GM19438 (cell line): ENCODE results near the gene GOLGA7B.

ENCODE experiments used
- ATAC-seq: cut with Tn5 transposase; IDR thresholded peaks from one replicate; pipeline ENCODE4 v1.9.1; 2021; ENCODE audit warnings: low read depth; ENCODE audit not compliant: unreplicated experiment

Gene GOLGA7B

GRCh38 chr10:97891497-97892167 is 42.0 kb downstream of the GOLGA7B start:
- no peak for ATAC-seq

- ATAC-seq = no peak
Observed at GRCh38 chr10:97892506-97892905, 42.9 kb downstream of the GOLGA7B start.

GRCh38 chr10:97892939-97893338 is 43.3 kb downstream of the GOLGA7B start:
- ATAC-seq = no peak

GRCh38 chr10:97894092-97894491 is 44.4 kb downstream of the GOLGA7B start:
- no peak for ATAC-seq

GRCh38 chr10:97895084-97895483 is 45.4 kb downstream of the GOLGA7B start:
- no peak for ATAC-seq

- ATAC-seq = no peak
Observed at GRCh38 chr10:97895915-97896314, 46.3 kb downstream of the GOLGA7B start.

GRCh38 chr10:97896756-97897358 is 47.2 kb downstream of the GOLGA7B start:
- no peak for ATAC-seq

GRCh38 chr10:97898429-97898828 is 48.8 kb downstream of the GOLGA7B start:
- no peak for ATAC-seq

- no peak for ATAC-seq
Observed at GRCh38 chr10:97901381-97901780, 51.7 kb downstream of the GOLGA7B start.

- no peak for ATAC-seq
Observed at GRCh38 chr10:97903128-97904017, 53.7 kb downstream of the GOLGA7B start.

- ATAC-seq = no peak
Observed at GRCh38 chr10:97904018-97904381, 54.4 kb downstream of the GOLGA7B start.

- no peak for ATAC-seq
Observed at GRCh38 chr10:97904576-97904975, 54.9 kb downstream of the GOLGA7B start.

GRCh38 chr10:97905276-97905675 is 55.6 kb downstream of the GOLGA7B start:
- ATAC-seq = no peak

GRCh38 chr10:97907211-97907610 is 57.6 kb downstream of the GOLGA7B start:
- ATAC-seq = no peak

GRCh38 chr10:97907830-97908229 is 58.2 kb downstream of the GOLGA7B start:
- ATAC-seq = no peak

- no peak for ATAC-seq
Observed at GRCh38 chr10:97910661-97911060, 61.0 kb downstream of the GOLGA7B start.

- no peak for ATAC-seq
Observed at GRCh38 chr10:97911217-97911616, 61.6 kb downstream of the GOLGA7B start.

- ATAC-seq = no peak
Observed at GRCh38 chr10:97913193-97913592, 63.5 kb downstream of the GOLGA7B start.

- ATAC-seq = no peak
Observed at GRCh38 chr10:97913614-97914013, 64.0 kb downstream of the GOLGA7B start.

GRCh38 chr10:97914171-97914836 is 64.7 kb downstream of the GOLGA7B start:
- ATAC-seq = no peak

GRCh38 chr10:97914837-97915211 is 65.2 kb downstream of the GOLGA7B start:
- ATAC-seq = peak; percentile 66
